Measurements from ENCODE around the gene P3H4. TPM values are rescaled to one million over a fixed set of nuclear protein-coding genes. Genes with fewer than 3 reads are reported as not detected.

The P3H4 gene
- total RNA-seq, 1 donor from 2014 or later = 40.8 TPM

- DNase-seq = peak; percentile 49
These were observed 39.5 kb downstream of the P3H4 start for GRCh38 chr17:41772218-41772585.

GRCh38 chr17:41771389-41772206 is 40.2 kb downstream of the P3H4 start:
- DNase-seq = no peak

- no peak for DNase-seq
These were observed 41.8 kb downstream of the P3H4 start for GRCh38 chr17:41769985-41770384.

DNA sequence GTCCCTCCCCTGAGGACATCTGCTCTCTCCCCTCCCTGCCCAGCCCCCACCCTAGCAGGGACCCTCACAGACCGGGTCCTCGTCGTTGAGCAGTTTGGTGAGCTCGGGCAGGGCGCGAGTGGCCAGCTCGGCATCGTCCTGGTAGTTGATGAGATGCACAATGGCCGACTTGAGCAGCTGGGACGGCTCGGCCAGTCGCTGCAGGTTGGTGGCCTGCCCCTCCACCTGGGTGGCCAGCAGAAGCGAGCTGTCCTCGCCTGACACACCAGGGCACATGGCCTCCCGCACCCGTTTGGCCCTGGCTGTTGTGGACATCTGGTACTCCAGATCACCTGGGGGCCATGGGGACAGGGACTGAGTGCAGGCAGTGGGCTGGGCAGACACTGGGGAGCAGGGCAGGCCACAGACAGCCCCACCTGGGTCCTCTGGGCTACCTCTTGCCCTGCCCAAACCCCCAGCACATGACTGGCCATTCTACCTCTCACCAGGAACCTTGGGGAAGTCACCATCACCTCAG is 42.3 kb downstream of the P3H4 start:
- DNase-seq = no peak

GRCh38 chr17:41768682-41769288 is 43.0 kb downstream of the P3H4 start:
- DNase-seq = no peak

- no peak for DNase-seq
These were observed 44.3 kb downstream of the P3H4 start for GRCh38 chr17:41767324-41768042.

GRCh38 chr17:41766135-41766534 is 45.6 kb downstream of the P3H4 start:
- DNase-seq = no peak

DNA sequence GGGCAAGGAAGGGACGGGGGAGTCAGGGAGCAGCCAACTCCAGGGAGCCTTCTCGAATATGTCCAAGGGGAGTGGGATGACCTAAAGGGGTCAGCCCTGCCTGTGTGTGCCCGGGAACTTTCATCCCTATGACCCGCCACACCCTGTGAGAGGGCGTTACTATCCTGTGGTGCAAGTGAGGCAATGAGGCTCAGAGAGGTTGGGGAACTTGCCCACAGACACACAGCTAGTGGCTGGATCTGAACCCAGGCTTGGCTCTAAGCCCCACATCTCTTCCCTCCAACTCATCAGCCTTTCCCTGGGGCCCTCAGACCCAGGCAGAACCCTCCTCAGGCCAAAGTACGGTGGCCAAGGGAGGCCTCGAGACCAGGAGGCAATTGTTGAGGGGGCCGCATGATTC is 48.4 kb downstream of the P3H4 start:
- DNase-seq = no peak

- no peak for DNase-seq
These were observed 48.9 kb downstream of the P3H4 start for GRCh38 chr17:41762841-41763240.

DNA sequence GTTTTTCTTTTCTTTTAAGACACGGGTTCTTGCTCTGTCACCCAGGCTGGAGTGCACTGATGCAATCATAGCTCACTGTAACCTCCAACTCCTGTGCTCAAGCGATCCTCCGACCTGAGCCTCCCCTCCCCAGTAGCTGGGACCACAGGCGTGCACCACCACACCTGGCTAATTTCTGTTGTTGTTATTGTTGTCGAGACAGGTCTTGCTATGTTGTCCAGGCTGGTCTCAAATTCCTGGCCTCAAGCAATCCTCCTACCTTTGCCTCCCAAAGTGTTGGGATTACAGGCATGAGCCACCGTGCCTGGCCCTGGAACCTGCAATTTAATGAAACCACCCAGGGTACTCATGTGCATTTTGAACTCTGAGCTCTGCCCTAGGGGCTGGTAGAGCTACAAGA is 49.4 kb downstream of the P3H4 start:
- no peak for DNase-seq

DNA sequence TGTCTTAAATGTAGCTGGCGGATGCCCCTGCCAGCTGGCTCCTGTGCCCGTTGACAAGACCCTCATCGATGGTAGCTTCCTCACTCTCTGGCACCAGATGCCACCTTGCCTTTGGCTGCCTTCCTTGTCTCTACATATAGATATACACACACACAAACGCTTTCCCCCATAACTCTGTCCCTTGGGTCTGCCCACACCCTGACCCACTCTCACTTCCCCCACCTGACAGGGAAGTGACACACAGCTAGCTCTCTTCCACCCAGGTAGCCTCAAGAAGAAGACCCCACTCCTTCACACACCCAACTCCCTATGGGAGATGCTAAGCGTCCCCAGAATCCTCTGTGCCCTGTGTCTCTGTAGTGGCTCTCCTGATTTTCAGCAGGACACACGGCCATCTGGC is 50.9 kb downstream of the P3H4 start:
- DNase-seq = no peak

- DNase-seq = no peak
These were observed 53.1 kb downstream of the P3H4 start for GRCh38 chr17:41758601-41759000.

DNA sequence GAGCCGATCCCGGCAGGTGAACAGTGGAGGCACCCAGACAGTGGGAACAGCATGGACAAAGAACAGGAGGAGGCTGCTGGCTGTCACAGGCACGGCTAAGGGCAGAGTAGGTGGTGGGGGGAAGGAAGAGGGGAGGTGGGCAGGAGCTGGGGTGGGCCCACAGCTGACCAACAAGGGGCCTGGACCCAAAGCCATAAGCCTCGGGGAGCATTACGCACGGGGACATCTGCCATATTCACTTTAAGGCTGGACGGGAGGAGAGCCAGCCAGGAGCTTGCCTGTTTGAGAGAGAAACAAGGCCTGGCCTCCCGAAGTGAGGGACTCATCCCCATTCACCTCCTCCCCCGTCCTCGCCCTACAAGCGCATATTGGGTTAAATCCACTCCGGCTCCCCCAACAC is 57.7 kb downstream of the P3H4 start:
- no peak for DNase-seq

Other genes starting within 250 kb of the P3H4 start
- not detected for gene KRT9, start 239.9 kb downstream of the P3H4 start, total RNA-seq
- gene KRT14, start 225.1 kb downstream of the P3H4 start, total RNA-seq = 738 TPM
- gene KRT16, start 199.2 kb downstream of the P3H4 start, total RNA-seq = 52.3 TPM
- gene KRT17, start 187.4 kb downstream of the P3H4 start, total RNA-seq = 253 TPM
- gene EIF1, start 123.1 kb downstream of the P3H4 start, total RNA-seq = 261 TPM
- gene GAST, start 99.6 kb downstream of the P3H4 start, total RNA-seq = not detected
- 0.41 TPM for gene HAP1, start 77.3 kb downstream of the P3H4 start, total RNA-seq
- gene JUP, start 25.2 kb downstream of the P3H4 start, total RNA-seq = 194 TPM
- 84.5 TPM for gene FKBP10, start 1.1 kb upstream of the P3H4 start, total RNA-seq
- gene NT5C3B, start 24.3 kb upstream of the P3H4 start, total RNA-seq = 42.7 TPM
- gene KLHL10, start 25.9 kb upstream of the P3H4 start, total RNA-seq = 0.41 TPM
- 30.0 TPM for gene KLHL11, start 53.5 kb upstream of the P3H4 start, total RNA-seq
- 58.4 TPM for gene ACLY, start 107.0 kb upstream of the P3H4 start, total RNA-seq
- not detected for gene ODAD4, start 118.7 kb upstream of the P3H4 start, total RNA-seq
- gene CNP, start 154.8 kb upstream of the P3H4 start, total RNA-seq = 45.2 TPM
- gene DNAJC7, start 205.5 kb upstream of the P3H4 start, total RNA-seq = 71.7 TPM
- 23.6 TPM for gene NKIRAS2, start 208.1 kb upstream of the P3H4 start, total RNA-seq
- 2.3 TPM for gene C17orf113, start 238.7 kb upstream of the P3H4 start, total RNA-seq

Measured in tongue (tissue), 2 donors.